NB4 (cell line): ENCODE data around the gene GLT8D2.

Experiments
- POLR2A ChIP-seq: IDR thresholded peaks from 2 replicates; pipeline ENCODE4 v1.6.1; 2011; ENCODE audit warnings: mild to moderate bottlenecking; ENCODE audit not compliant: insufficient read length; ENCODE audit errors: extremely low read depth
- TF ChIP-seq, protein P1 (sequence below): IDR thresholded peaks from one replicate; pipeline ENCODE4 v1.5.1; 2012; ENCODE audit warnings: low read depth, low read length

DNA sequence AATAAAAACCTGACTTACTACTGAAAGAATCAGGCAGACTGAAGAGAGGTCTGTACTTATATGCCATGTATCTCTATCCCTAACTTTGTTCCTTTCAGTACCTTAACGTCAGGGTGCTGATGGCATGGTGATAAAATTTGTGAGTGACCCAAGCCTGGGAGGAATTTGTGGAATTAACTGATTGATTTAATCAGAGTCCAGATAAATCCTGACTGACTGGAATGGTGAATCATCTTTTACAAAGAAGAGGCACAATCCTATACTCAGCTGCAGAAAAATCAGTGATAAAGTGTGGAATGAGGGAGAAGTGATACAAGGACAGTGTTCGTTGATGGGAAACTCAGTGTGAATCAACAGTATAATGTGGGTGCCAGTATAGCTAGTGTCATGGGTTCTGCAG lies 80.6 kb downstream of the GLT8D2 start:
- TF ChIP-seq, protein P1, sequence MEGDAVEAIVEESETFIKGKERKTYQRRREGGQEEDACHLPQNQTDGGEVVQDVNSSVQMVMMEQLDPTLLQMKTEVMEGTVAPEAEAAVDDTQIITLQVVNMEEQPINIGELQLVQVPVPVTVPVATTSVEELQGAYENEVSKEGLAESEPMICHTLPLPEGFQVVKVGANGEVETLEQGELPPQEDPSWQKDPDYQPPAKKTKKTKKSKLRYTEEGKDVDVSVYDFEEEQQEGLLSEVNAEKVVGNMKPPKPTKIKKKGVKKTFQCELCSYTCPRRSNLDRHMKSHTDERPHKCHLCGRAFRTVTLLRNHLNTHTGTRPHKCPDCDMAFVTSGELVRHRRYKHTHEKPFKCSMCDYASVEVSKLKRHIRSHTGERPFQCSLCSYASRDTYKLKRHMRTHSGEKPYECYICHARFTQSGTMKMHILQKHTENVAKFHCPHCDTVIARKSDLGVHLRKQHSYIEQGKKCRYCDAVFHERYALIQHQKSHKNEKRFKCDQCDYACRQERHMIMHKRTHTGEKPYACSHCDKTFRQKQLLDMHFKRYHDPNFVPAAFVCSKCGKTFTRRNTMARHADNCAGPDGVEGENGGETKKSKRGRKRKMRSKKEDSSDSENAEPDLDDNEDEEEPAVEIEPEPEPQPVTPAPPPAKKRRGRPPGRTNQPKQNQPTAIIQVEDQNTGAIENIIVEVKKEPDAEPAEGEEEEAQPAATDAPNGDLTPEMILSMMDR = no peak
- TF ChIP-seq POLR2A = no peak
